Measurements from ENCODE around the gene CYGB. TPM values are rescaled to one million over a fixed set of nuclear protein-coding genes. Genes with fewer than 3 reads are reported as not detected.

CYGB gene
- total and polyA plus RNA-seq, 10 of the 15 experiments (the other 5 are each of a cell fraction or from before 2014, with no cell fraction given): 0.34 TPM; not detected in 9

DNA sequence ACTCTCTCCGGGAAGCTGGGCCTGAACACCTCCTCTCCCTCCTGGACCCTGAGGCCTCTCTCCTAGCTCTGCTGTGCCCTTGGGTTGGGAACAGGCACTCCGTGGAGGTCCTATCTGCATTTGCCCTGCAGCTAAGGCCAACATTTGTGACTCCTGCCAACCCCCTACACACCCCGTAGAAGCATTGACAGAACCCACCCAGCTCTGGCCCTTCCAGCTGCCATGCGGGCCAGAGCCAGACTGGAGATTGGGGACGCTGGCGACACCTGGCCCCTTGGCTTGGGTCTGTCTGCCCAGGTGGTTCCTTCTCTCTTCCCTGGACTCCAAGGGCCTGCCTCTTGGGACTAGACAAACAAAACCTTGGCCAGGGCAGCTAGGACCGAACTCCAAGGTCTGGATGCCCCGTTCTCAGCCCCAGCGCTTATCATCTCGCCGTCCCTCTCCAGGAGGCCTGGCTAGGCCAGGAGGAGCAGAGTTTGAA lies 35.6 kb downstream of the CYGB start:
- BruUV-seq (replicated peaks): no TSS peak
- Histone ChIP-seq H3K79me2 (ENCODE audit: control insufficient read depth, insufficient read depth, low read length) (peaks cover 42% of the 10 kb centered on the region), H3K4me1 (ENCODE audit: control insufficient read depth, insufficient read depth, low read length) (peaks cover 42% of the 10 kb centered on the region), H3K36me3 (ENCODE audit: control insufficient read depth in 2 of 2, insufficient read depth in 2 of 2, low read length in 1 of 2) (no peaks in the 10 kb centered on the region; a peak in 1 of 4 replicates), H3K9ac (ENCODE audit: control insufficient read depth, insufficient read depth, low read length) (peak overlapping the region; percentile 50), H3K4me2 (ENCODE audit: control insufficient read depth, insufficient read depth) (peak overlapping the region; percentile 96), H3K4me3 (no peak overlapping the region; the same call in 1 of the 2 replicates), H2AFZ (ENCODE audit: control insufficient read depth, low read depth, low read length) (peak overlapping the region; percentile 85), H3K27ac (ENCODE audit: control insufficient read depth, insufficient read depth) (peak overlapping the region; percentile 75), H3K27me3 (replicated peaks in 1 of 2; ENCODE audit: control insufficient read depth in 2 of 2, insufficient read depth in 2 of 2, low read length in 1 of 2) (no peaks in the 10 kb centered on the region; a peak in 1 of 4 replicates), H4K20me1 (ENCODE audit: control insufficient read depth, insufficient read depth) (no peaks in the 10 kb centered on the region), H3K9me3 (replicated peaks; ENCODE audit: control insufficient read depth, insufficient read depth, low read length) (no peaks in the 10 kb centered on the region)
- intact Hi-C loops (cut with micrococcal nuclease; ENCODE audit: unreplicated experiment) (loop anchor here (1.0 kb wide), 1 partner anchor 20 kb away; no protein-coding TSS in a partner anchor), in situ Hi-C loops (cut with MboI) (no loop called here)
- DNase-seq (ENCODE audit: low read depth, low spot score) (no peak), FAIRE-seq (no peak), ATAC-seq (no peak)
- TF ChIP-seq SMAD1 (IDR thresholded peaks at IDR 0.05; ENCODE audit: low read depth, partially characterized antibody): peak; percentile 10
- TF ChIP-seq SRF (IDR thresholded peaks at IDR 0.05; ENCODE audit: low read depth in 2 of 2, low read length in 2 of 2): no peak
- TF ChIP-seq, protein P1, sequence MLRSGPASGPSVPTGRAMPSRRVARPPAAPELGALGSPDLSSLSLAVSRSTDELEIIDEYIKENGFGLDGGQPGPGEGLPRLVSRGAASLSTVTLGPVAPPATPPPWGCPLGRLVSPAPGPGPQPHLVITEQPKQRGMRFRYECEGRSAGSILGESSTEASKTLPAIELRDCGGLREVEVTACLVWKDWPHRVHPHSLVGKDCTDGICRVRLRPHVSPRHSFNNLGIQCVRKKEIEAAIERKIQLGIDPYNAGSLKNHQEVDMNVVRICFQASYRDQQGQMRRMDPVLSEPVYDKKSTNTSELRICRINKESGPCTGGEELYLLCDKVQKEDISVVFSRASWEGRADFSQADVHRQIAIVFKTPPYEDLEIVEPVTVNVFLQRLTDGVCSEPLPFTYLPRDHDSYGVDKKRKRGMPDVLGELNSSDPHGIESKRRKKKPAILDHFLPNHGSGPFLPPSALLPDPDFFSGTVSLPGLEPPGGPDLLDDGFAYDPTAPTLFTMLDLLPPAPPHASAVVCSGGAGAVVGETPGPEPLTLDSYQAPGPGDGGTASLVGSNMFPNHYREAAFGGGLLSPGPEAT (IDR thresholded peaks at IDR 0.05; ENCODE audit: low read depth): 0 out of 2 replicates have a peak, but pooled peaks have one; percentile 2
- no peak for TF ChIP-seq SMC3 (IDR thresholded peaks at IDR 0.05; ENCODE audit: borderline replicate concordance, low read length)
- ChIA-PET CTCF (interaction anchor here (0.7 to 8.9 kb wide), 12 partner anchors 9 to 117 kb away, joined by 3 to 186 read pairs (median 9); partner anchors contain the start of gene AANAT), RAD21 (ENCODE audit: unreplicated experiment) (interaction anchor here (1.0 to 5.4 kb wide), 5 partner anchors 9 to 50 kb away, joined by 3 to 34 read pairs (median 9); partner anchors contain the start of gene AANAT), SMC1A (ENCODE audit: uncharacterized antibody, unreplicated experiment) (interaction anchor here (0.7 to 8.7 kb wide), 8 partner anchors 17 to 93 kb away, joined by 3 to 115 read pairs (median 8); partner anchors contain the start of genes AANAT and UBE2O), POLR2A (interaction anchor here (0.5 to 9.0 kb wide), 8 partner anchors 9 to 137 kb away, joined by 3 to 101 read pairs (median 4); partner anchors contain the start of gene AANAT)
- WGBS (ENCODE audit: insufficient coverage, insufficient replicate concordance, low lambda C conversion rate, missing lambda C conversion rate): 72% methylated on average over 11 of the region's 11 CpGs
